HG02623 (cell line): ENCODE data around the gene MORN3.

Experiments
- ATAC-seq: cut with Tn5 transposase; IDR thresholded peaks from one replicate; pipeline ENCODE4 v1.9.1; 2021; ENCODE audit warnings: moderate library complexity; ENCODE audit not compliant: unreplicated experiment

Gene MORN3

DNA sequence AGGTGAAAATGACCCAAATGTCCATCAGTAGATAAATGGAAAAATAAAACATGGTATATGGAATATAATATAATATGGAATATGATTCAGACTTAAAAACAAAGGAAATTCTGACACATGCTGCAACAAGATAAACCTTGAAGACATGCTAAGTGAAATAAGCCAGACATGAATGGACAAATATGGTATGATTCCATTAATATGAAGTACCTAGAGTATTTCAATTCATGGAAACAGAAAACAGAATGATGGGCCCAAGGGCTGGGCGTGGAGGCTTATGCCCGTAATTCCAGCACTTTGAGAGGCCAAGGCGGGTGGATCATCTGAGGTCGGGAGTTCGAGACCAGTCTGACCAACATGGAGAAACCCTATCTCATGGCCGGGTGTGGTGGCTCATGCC, 65.9 kb downstream of the MORN3 start:
- no peak for ATAC-seq

DNA sequence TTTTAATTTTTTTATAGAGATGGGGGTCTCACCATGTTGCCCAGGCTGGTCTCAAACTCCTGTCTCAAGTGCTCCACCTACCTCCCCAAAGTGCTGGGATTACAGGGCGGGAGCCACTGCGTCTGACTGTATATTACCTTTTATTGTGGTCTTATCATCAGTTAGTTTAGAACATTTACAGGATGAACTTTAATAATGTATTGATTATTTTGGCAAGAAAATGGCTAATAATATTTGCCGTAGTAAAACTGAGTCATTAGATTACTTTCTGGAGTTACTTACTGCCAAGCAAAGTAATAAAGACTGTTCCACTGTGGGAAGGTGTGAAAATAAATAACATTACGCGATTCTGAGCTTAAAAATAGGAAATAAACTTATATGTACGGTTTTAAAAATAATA, 66.7 kb downstream of the MORN3 start:
- ATAC-seq, result no peak

- ATAC-seq, result no peak
These were observed 68.6 kb downstream of the MORN3 start for GRCh38 chr12:121600702-121601336.
